SH-SY5Y (cell line): Measurements from ENCODE around the gene GIGYF1.

ENCODE experiments used
- GATA2 ChIP-seq: IDR thresholded peaks from 2 replicates; pipeline ENCODE4 v1.6.1; 2011; ENCODE audit warnings: mild to moderate bottlenecking, low read depth, low read length
- GATA3 ChIP-seq: IDR thresholded peaks from 2 replicates; pipeline ENCODE4 v1.6.1; 2011; ENCODE audit warnings: low read depth, mild to moderate bottlenecking, low read length, moderate library complexity

- TF ChIP-seq GATA2 (no peak), GATA3 (no peak)
Observed at GRCh38 chr7:100632951-100633717, 60.9 kb downstream of the GIGYF1 start.
